ENCODE data around the gene SLC1A4.
A peak's percentile ranks its signal among the peaks of the same experiment; 100 is the strongest.

Gene SLC1A4

DNA sequence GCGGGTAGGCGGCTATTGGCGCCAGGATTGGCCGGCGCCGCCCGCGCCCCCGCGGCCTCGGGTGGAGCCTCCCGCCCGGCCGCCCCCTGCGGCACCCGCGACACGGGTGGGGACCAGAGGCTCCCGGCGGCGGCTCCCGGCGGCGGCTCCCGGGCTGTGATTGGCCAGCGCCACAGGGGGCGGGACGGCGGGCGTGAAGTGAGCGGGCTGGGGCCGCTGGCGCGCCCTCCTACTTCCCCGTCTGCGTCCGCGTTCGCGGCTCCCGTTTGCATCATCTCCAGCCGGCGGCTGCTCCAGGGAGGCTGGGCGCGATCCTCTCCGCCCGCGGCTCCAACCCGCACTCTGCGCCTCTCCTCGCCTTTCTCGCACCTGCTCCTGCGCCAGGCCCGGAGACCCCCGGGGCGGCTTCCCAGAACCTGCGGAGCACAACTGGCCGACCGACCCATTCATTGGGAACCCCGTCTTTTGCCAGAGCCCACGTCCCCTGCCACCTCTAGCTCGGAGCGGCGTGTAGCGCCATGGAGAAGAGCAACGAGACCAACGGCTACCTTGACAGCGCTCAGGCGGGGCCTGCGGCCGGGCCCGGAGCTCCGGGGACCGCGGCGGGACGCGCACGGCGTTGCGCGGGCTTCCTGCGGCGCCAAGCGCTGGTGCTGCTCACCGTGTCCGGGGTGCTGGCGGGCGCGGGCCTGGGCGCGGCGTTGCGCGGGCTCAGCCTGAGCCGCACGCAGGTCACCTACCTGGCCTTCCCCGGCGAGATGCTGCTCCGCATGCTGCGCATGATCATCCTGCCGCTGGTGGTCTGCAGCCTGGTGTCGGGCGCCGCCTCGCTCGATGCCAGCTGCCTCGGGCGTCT, at the start of gene SLC1A4:
Gene SLC1A4 (plus strand): TSS at position 274 of the 856 bp plus-strand sequence. CDS start 245 bp downstream, at position 519.
- no peak for FAIRE-seq

DNA sequence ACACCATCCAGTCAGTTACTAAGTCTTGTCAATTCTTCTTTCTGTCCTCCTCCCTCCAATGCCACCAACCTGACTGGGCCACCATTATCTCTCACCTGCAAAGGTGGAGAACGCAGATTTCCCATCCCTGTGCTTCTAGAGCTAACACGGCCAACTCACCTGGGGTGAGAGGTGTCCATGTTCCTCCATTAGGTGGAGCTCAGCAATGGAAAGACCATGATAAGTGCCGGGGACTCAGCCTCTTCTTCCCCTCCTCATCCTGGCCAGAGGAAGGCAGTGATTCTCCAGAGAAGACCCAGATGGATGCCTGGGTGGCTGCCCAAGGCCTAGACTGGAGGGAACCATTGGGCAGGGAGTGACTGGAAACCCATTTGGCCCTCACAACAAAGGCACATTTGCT, 48.1 kb upstream of the SLC1A4 start:
- no peak for FAIRE-seq

DNA sequence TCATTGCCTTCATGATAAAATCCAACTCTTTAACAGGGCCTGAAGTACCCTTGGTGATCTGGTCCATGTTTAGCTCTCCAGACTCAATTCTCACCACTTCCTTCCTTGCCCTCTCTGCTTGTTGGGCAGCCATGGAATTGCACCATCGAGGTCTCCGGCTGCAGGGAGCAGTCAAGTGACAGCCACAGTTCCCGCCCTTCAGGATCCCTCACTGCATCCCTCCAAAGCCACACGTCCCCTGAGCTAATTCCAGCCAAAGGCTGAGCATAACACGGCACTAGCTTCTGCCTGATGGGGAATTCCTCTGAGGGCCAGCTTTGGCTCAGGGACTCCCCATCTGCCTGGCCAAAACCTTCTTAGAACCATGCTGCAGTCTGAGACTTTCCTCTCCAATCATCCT, 47.4 kb upstream of the SLC1A4 start:
- FAIRE-seq, result no peak

DNA sequence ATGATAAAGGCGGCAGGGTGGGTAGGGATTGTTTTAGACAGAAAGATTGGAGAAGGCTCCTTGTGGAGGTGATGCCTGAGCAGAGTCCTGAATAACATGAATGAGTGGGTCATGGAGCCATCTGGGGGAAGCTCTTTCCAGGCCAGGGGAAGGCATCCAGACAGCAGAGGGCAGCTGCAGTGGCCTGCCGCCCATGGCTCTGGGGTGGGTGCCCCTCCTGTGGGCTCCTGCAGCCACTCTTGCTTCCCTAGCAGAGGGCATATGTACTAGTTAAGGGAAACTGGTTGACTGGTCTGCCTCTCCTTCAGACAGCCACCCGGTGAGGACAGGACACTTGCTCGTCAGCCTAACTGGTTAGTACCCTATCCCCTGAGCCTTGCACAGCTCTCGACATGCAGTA, 46.5 kb upstream of the SLC1A4 start:
- no peak for FAIRE-seq

DNA sequence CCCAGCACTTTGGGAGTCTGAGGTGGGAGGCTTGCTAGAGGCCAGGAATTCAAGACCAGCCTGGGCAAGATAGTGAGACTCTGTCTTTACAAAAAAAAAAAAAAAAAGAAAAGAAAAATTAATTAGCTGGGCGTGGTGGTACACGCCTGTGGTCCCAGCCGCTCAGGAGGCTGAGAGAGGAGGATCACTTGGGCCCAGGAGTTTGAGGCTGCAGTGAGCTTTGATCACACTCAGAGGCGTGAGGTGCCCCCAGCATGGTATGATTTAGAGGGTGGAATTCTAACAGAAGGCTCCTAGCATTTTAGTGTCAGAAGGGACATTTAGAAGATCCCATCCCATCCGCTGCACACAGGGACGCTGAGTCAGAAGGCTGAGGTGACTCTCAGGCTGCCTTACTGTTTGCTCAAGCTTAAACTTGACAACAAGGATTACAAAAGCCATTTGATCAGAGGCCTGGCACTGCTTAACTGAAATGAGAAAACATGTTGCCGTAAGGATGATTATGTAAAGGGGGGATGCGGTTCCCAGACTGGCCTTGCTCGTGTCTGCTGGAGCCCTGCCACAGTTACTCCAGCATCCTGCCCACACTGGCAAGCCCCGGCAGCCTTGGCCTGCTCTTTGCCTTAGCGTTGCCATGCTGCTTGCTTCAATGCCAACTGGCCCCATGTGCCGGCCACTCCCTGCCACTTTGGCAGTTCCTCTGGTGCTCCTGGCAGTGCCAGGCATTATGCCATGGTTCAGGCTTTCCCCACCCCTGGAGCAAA, 45.6 kb upstream of the SLC1A4 start:
- FAIRE-seq, result no peak

DNA sequence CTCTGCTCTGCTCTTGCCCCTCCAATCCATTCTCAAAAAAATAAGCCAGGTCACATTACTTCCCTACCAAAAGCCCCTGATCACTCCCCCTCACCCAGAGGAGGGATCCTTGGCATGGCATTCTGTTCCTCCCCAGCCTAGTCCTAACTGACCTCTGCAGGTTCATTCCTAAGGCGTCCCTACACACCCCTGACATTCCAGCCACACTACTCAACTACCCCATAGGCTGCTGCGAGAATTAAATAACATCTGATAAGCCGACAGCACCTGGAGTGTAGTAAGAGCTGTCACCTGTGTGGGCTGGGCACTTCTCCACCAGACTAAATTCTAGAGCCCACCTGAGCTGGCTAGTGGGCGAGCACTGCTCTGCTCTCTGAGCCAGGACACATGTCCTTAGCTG, 44.7 kb upstream of the SLC1A4 start:
- FAIRE-seq, result no peak

DNA sequence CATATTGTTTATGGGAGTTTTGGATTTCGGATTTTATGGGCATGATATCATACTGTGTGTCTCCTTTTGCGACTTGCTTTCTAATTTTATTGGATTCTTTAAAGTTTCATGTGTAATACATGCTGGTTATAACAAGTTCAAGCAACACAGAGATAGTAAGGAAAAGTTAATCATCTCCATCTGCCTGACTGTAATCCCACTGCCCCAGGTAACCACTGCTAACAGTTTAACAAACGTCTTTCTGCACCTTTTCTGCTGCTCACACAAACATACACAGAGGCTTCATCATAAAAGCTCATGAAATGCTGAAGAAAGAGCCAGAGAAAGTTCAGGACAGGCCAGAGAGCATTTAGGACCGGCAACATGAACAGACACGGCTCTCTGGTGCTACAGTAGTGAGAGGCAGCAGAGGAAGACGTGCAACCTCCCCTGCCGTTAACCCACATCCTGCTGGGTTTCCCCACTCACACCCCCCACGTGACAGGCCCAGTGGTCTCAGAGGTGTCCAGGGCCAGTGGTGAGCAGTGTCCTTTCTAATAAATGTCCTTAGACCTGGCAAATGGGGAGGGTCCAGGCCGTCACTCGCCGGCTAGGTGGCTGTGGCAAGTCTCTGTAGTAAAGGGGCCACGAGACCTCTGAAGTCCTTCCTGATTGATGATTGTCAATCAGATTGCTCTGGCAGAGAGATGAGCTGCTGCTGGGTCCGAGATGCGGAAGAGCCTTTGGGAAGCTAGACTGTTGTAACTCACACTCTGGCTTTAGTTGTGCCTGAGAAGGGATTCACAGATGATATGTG, 43.0 kb upstream of the SLC1A4 start:
- FAIRE-seq, result no peak

DNA sequence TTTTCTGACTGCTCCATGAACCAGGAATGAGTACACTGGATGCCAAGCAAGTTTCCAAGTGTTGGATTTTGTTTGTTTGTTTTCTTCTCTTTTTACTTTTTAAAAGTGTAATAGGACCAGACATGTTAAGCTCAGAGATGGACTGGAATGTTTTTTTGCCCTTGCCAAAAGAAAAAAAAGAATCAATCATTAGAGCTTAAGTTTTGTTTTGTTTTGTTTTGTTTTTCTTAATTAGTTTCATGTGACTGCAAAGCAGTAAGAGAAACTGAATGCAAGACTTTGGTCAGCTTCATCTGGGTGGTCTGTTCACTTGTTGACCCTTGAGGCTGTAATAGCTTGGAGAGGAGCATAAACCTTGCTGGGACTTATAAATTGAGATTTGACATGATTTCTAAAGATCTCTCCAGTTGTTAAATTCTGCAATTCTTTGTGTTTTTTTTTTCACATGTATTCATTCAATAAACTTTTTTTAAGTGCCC, 42.4 kb upstream of the SLC1A4 start:
- FAIRE-seq, result no peak

DNA sequence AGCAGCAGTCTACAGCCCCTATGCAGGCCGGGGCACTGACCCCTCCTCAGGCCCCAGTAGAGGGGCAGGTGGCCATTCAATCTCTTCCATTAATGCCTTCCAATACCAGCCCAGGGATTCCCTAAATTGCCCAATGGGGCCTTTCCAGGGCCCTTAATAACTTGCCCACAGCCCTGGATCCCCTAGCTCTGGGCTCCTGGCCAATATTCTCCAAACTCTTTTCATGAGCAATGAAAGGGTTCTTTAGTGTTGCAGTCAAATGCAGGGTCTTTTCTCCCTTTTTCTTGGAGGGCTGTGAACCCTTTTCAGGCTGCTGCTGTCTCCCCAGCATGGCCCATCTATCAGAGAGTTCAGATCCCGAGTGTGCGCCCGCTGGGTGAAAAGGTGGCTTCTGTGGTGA, 41.3 kb upstream of the SLC1A4 start:
- no peak for FAIRE-seq

DNA sequence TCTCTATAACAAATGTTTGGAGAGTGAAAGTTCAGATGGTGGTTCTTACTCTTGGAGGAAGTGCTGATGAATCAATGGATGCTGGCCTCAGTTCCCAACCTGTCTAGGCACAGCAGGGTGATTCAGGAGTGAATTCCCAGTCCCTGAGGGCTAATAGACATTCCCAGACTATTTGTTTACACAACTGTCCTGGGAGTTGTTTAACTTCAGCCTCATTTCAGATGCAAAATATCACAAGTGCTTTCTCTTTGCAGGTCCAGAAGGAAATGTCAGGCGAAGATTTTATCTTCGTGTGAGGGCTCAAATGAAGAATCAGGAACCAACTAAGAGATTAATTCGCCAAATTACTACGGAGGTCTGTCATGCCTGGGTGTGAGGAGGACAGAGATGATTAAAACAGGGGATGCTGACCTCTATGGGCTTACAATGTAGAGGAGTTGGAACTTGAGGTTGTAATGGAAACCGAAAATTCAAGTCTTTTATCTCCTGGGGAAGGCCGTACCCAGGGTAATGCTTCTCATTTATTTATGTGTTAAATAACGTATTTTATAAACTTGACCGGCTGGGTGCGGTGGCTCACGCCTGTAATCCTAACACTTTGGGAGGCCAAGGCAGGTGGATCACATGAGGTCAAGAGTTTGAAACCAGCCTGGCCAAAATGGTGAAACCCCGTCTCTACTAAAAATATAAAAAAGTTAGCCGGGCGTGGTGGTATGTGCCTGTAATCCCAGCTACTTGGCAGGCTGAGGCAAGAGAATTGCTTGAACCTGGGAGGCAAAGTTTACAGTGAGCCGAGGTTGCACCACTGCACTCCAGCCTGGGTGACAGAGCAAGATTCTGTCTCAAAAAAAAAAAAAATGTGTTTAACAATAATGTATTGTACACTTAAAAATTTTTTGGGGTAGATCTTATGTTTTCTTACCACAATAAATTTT, 38.7 kb upstream of the SLC1A4 start:
- no peak for FAIRE-seq

DNA sequence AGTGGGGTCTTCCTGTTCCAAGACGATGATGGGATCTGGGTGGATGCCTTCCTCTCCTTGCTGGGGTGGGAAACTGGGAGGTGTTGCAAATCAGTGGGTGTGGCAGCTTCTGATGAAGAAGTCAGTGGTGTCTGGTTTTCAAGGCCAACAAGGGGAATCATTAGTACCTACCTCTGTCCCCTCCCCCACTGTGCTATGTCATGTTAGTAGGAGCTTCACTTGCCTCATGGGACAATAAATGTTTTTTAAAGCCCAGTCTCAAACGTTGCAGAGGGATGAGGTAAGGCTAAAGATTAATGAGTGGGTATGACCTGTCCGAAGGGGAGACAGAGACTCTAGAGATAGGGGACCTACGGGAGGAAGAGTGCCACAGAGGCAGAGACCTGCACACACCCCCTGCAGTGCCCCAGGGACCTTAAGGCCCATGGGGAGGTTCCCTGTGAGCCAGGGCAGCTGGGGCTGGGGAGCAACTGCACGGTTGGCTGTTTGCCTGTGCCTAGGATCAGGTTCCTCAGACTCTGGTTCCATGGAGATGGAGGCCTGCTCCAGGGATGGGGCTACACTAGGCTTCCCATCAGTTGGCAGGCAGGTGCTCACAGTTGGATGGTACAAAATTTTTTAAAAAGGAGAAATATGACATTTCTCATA, 37.8 kb upstream of the SLC1A4 start:
- FAIRE-seq, result no peak

DNA sequence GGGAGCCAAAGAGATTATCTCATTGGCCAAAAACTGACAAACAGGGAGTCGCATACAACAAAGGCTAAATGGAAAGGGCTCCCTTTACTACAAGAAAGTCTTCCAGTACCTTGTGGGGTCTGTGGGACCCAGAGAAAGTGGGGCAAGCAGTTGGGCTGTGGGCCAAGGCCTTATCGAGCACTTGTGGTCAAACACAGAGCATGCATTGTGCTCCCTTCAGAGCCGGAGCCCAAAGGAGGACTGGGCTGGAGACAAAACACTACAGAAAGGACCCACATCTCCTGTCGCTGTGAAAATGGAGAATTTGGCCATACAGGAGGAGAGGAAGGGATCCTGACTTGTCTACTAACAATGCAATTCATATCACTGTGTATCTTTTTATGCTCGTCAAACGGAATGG, 37.1 kb upstream of the SLC1A4 start:
- no peak for FAIRE-seq

DNA sequence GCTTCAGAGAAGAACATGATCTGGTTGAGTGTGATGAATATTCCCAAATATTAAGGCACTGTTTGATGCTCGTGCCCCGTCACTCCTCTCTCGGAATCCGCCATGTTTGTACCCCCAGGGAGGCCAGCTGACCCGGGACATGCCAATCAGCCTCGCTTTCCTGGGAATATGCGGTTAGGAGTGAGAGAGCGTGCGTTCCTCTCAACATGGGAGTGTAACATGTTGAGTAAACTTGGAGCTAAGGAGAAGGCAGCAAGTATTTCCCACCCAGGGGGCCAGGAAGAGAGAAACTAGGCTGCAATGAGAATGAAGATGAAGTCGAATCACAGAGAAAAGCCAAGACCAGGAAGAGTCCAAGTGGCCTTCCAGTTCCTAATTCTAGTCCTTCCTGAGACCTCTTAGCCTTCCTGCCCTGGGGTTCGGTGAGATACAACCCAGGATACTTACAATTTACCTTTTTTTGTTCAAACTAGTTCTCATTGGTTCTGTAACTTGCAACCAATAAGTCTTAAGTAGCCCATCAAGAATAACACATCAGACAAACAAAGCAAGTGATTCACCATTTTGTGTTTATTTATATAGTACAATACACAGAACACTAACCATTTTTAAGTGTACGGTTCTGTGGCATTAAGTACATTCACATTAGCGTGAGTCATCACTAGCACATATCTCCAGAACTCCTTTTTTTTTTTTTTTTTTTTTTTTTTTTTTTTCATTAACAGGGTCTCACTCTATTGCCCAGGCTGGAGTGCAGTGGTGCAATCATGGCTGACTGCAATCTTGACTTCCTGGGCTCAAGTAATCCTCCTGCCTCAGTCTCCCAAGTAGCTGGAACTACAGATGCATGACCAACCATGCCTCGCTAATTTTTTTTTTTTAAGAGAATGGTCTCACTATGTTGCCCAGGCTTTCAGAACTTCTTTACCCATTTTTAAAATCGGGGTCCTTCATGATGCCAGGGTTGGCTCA, 36.4 kb upstream of the SLC1A4 start:
- no peak for FAIRE-seq

DNA sequence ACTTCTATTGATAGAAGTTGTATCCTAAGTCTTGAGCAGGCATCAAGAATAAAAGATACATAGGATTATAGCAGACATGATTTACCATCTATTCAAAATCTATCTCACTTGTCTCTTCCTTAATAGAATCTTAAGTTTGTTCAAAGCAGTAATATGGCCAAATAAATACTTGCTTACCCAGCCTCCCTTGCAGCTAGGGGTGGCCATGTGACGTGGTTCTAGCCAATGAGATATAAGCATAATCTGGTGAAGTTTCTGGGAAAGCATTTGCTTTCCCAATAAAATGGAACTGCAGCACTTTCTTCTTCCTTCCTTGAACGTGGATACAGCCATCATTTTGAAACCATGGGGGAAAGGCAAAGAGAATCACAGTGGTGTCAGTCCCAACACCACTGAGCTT, 33.7 kb upstream of the SLC1A4 start:
- FAIRE-seq, result no peak

DNA sequence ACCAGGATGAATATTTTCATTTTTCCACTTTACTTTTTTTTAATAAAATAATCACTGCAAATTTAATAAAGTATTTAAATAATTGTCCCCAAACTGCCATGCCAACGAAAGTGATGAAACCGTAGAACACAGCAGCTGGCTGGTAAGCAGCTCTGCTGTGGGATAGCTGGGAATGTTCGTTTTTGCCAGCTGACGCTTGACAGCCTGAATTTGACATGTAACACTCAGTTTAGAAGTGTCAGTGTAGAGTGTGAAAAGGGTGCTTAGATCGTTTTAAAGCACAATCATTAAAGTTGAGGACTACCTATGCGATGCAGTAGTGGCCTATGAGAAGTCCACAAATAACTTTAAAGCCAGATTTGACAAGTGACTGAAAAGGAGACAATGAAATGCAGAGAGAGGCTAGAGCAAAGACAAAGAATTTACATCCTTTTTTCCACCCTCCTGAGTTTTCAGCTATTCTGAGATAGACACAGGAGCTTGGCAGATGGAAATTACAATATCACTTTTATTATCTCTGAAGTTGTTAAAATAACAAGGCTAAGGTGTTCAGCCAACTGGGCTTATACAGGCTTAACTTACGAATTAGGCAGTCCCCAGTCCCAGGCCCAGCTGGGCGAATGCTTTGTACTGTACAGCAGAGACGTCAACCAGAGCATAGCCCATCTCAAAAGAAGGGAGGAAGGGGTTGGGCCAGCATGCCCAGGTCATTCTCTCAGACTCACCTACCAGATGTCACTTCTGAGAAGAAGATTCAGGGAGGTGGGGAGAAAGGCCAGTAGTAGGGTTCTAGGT, 31.9 kb upstream of the SLC1A4 start:
- no peak for FAIRE-seq

DNA sequence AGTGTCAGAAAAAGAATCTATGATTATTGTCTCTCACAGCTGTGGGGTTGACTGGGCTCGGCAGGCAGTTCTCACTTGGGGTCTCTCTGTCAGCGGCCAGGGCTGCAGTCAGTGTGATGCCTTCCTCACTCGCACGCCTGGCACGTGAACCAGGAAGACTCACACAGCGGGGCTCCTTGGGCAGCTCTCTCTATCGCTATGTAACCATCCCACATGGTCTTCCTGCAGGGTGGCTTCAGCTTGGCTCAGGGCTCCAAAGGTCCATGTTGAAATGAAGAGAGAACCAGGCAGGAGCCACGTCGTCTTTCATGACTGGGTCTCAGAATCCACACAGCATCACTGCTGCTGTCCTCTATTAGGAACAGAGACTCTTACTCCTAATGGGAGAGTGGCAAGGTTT, 30.6 kb upstream of the SLC1A4 start:
- FAIRE-seq, result no peak

DNA sequence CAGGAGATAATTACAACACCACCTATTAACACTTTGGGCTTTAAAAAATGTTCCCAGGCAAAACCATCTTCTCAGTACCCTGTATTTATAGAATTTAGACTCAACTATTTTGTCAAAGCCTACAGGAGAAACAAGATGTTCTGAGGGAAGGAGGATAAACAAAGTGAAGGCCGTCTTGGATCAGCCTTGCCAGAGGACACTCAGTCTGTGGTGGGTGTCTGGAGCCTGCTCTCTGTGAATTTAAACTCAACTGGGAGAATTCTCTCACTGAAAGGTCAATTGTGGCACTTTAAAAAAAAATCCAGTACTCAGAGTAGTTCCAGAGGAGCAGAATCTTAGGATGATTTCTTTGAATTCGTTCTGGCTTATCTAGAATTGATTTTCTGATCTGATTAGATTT, 28.4 kb upstream of the SLC1A4 start:
- no peak for FAIRE-seq

DNA sequence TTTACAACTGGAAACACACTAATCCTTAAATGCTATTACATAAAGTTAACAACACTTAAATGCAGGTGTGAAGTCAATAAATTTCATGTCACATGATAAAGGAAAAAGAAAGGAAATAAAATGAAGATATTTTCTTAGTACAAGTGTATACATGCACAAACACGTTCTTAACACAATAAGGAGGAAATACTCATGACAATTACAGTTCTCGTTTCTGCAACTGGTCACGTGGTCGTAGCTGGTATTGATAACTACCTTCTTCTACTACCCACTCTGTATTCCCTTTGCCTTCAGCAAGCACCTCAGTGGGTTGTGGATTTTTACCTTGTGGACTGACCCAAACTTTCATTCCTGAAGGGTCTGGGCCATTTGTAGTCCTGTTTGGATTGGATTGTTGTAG, 26.1 kb upstream of the SLC1A4 start:
- FAIRE-seq, result peak; percentile 49

DNA sequence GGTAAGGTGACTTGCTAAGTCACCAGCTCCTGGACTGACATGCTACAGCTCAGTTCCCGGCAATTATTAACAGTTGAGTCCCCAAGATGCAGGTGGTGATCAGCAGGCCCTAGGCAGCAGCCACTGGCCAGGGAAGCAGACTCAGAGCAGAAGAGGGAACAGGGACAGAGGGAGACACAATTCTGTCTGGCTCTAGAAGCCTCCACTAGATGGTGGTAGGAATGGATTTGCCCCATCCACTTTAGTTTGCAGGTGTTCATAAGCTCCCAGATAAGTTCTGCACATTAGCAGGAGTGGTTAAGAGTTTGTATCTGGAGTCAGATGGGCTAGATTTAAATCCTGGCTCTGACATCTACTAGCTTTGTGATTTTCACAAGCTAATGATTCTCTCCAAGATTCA, 25.5 kb upstream of the SLC1A4 start:
- FAIRE-seq, result no peak

All from colon (tissue), 2 donors.